Memory B cell (primary cell): ENCODE measurements around the gene LAMB2.

Experiments
- ATAC-seq: fragments of 150-1000 bp; cut with Tn5 transposase; 2 replicates; pipeline ENCODE4 v1.10.0; 2021; ENCODE audit warnings: low read depth, mild to moderate bottlenecking, moderate library complexity
- DNase-seq, 2 donors: peaks; one replicate each; pipeline ENCODE4 v3.0.0; 2022; ENCODE audit warnings: low spot score in 2 of 2
- H3K27ac Mint-ChIP-seq: one replicate; pipeline ENCODE4 v1.8.0; 2022; ENCODE audit warnings: mild to moderate bottlenecking, moderate library complexity, mixed read lengths
- H3K27me3 Mint-ChIP-seq: one replicate; pipeline ENCODE4 v1.8.0; 2022; ENCODE audit warnings: mixed read lengths
- H3K36me3 Mint-ChIP-seq: one replicate; pipeline ENCODE4 v1.8.0; 2022; ENCODE audit warnings: mild to moderate bottlenecking, mixed read lengths
- H3K4me1 Mint-ChIP-seq: one replicate; pipeline ENCODE4 v1.8.0; 2022; ENCODE audit warnings: mixed read lengths
- H3K4me3 Mint-ChIP-seq: one replicate; pipeline ENCODE4 v1.8.0; 2022; ENCODE audit warnings: mild to moderate bottlenecking, moderate library complexity, mixed read lengths
- H3K9me3 Mint-ChIP-seq: one replicate; pipeline ENCODE4 v1.8.0; 2022; ENCODE audit warnings: mixed read lengths

LAMB2 gene

GRCh38 chr3:49093853-49094767 is 38.7 kb downstream of the LAMB2 start, which contains the start of gene QRICH1:
QRICH1 (minus strand) TSS chr3:49094071; CDS start chr3:49077017, 17,054 bp downstream.
- ATAC-seq (peak; percentile 77), DNase-seq (peak; percentile 95 to 98)
- H3K4me3 Mint-ChIP-seq = peak within 1 kb of the TSS; percentile 93
- H3K27me3 Mint-ChIP-seq = no peaks in the 10 kb centered on the region
- H3K9me3 Mint-ChIP-seq = no peaks in the 10 kb centered on the region
- peak within 1 kb of the TSS; percentile 96 for H3K27ac Mint-ChIP-seq
- H3K4me1 Mint-ChIP-seq = peaks cover 13% of the 10 kb centered on the region
- peaks cover 10% of the 10 kb centered on the region for H3K36me3 Mint-ChIP-seq

DNA sequence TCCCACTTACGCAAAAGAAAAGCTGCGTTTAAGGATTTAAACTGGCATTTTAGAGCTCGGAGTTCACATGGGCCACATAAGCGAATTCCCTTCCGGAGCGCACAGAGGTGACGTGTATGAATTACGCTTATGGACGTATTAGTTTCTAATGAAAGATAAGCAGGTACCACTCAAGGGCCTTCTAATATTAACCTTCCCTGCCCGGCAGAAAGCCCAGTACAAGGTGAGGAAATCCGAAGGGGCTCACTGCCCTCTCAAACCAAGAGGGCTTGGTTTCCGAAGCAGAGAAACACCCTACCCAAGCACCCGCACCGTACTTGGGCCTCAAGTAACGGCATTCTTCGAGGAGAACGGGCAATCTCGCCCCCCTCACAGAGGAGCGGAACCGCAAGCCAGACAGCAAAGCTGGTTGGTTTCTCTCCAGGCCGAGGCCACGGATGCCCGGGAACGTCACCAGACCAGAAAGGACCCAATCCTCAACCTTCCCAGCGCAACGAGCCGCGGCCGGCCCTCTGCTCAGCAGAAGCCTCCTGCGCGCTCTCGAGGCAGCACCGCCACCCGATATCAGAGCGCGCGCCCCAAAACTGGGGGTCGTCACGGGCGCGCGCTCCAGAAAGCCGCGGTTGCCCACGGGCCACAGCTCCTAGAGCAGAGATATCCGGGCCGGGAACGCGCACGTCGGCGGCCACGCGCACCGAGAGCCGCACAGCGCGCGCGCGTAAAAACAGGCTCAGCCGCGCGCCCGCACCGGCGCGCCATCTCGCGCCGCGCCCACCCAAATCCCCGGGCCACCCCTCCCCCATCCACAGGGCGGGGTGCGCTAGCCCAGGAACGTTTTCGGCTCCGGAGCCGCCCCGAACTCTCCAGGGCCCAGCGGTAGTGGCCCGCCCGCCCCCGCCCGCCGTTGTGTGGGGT is 39.7 kb downstream of the LAMB2 start:
- Mint-ChIP-seq H3K4me1 (peaks cover 13% of the 10 kb centered on the region), H3K9me3 (no peaks in the 10 kb centered on the region)
- ATAC-seq = peak; percentile 39

DNA sequence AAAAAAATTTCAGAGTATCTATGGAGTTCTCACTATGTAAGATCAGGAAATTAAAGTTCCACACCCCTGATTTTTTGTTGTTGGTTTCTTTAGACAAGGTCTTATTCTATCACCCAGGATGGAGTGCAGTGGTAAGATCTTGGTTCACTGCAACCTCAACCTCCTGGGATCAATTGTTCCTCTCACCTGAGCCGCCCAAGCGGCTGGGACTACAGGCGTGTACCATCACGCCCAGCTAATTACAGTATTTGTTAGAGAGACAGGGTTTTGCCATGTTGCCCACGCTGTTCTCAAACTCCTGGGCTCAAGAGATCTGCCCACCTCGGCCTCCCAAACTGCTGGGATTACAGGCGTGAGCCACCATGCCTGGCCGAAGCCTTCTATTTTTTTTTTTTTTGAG is 51.4 kb downstream of the LAMB2 start:
- DNase-seq (no peak), ATAC-seq (no peak)
- Mint-ChIP-seq H3K4me1 (peaks cover 6% of the 10 kb centered on the region), H3K27ac (no peak overlapping the region), H3K36me3 (peaks cover 5% of the 10 kb centered on the region), H3K27me3 (no peaks in the 10 kb centered on the region), H3K9me3 (no peaks in the 10 kb centered on the region), H3K4me3 (no peak overlapping the region)

More for the DNA sequence above, 39.7 kb downstream of the LAMB2 start:
- Mint-ChIP-seq H3K36me3 (peaks cover 5% of the 10 kb centered on the region), H3K27me3 (no peaks in the 10 kb centered on the region), H3K27ac (peak overlapping the region; percentile 96), H3K4me3 (peak overlapping the region; percentile 93)
- peak; percentile 77 to 86 for DNase-seq

DNA sequence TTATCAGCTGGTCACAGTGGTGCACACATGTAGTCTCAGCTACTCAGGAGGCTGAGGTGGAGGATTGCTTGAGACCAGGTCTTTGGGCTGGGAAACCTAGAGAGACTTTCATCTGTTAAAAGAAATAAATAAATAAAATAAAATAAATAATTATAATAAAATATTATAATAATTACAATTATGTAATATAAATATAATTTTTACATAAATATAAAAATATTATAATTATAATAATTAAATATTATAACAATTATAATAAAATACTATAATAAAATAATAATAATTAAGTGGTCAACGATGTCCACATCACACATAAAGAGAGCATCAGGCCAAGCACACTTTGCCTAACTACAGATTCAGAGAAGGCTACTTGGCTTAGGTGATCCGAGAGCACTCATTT is 53.6 kb downstream of the LAMB2 start:
- Mint-ChIP-seq H3K36me3 (peaks cover 7% of the 10 kb centered on the region), H3K4me1 (peaks cover 8% of the 10 kb centered on the region), H3K27ac (no peak overlapping the region), H3K27me3 (no peaks in the 10 kb centered on the region), H3K4me3 (no peak overlapping the region), H3K9me3 (no peaks in the 10 kb centered on the region)
- DNase-seq (no peak), ATAC-seq (no peak)

DNA sequence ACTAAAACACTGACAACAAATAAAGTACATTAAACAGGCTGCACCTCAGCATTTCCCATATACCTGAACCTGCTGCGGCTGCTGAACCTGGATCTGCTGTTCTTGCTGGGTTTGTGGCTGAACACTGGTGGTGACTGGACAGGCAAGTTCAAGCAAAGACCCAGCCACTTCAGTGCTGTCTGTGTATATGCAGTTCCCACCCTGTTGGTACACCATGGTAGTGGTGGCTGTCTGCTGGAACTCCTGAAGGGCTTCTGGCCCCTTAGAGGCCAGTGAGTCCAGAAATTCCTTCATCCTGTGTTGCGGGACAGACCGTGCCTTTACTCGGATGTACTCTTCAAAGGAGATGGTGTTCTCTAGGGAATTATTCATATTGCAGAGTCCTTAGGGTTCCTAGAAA is 56.2 kb downstream of the LAMB2 start:
- no peak overlapping the region for H3K27ac Mint-ChIP-seq

DNA sequence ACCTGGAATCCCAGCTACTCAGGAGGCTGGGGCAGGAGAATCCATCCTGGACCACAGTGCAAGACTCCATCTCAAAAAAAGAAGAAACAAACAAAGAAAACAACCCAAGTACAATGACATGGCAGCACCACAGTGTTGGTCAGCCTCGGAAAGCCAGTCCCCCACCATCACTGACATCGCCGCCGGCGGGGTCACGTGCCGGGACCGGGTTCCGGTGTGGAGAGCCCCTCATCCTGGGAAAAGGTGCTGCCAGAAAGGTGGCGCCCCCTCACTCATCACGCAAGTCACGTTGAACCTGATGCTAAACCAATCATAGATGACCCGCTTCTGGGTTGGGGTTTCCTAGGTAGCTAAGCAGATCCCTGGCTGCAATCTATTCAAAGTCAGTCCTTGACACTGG is 56.7 kb downstream of the LAMB2 start:
- DNase-seq (no peak), ATAC-seq (no peak)
- H3K4me1 Mint-ChIP-seq = peaks cover 8% of the 10 kb centered on the region
- no peak overlapping the region for H3K4me3 Mint-ChIP-seq
- H3K36me3 Mint-ChIP-seq = peaks cover 15% of the 10 kb centered on the region
- no peak overlapping the region for H3K27ac Mint-ChIP-seq
- no peaks in the 10 kb centered on the region for H3K9me3 Mint-ChIP-seq
- H3K27me3 Mint-ChIP-seq = no peaks in the 10 kb centered on the region

More for the DNA sequence above, 56.2 kb downstream of the LAMB2 start:
- H3K4me1 Mint-ChIP-seq = peaks cover 8% of the 10 kb centered on the region
- peaks cover 14% of the 10 kb centered on the region for H3K36me3 Mint-ChIP-seq
- no peaks in the 10 kb centered on the region for H3K9me3 Mint-ChIP-seq
- no peaks in the 10 kb centered on the region for H3K27me3 Mint-ChIP-seq
- DNase-seq (no peak), ATAC-seq (no peak)
- no peak overlapping the region for H3K4me3 Mint-ChIP-seq
